Ishikawa (cell line): ENCODE data around the gene ADGRL3.

Source experiments
- CEBPB ChIP-seq: IDR thresholded peaks from 2 replicates; pipeline ENCODE4 v1.6.1; 2012
- CREB1 ChIP-seq: IDR thresholded peaks from 2 replicates; pipeline ENCODE4 v1.6.1; 2012; ENCODE audit warnings: low read depth
- EGR1 ChIP-seq: IDR thresholded peaks from 2 replicates; pipeline ENCODE4 v1.6.1; 2012
- EP300 ChIP-seq: IDR thresholded peaks from 2 replicates; pipeline ENCODE4 v1.6.1; 2012; ENCODE audit warnings: borderline replicate concordance
- FOXM1 ChIP-seq: IDR thresholded peaks from 2 replicates; pipeline ENCODE4 v1.6.1; 2012; ENCODE audit warnings: low read depth, borderline replicate concordance
- NFIC ChIP-seq: IDR thresholded peaks from 2 replicates; pipeline ENCODE4 v1.6.1; 2012
- RAD21 ChIP-seq: IDR thresholded peaks from 2 replicates; pipeline ENCODE4 v1.6.1; 2012; ENCODE audit warnings: low read depth
- TAF1 ChIP-seq: IDR thresholded peaks from 2 replicates; pipeline ENCODE4 v1.6.1; 2012; ENCODE audit warnings: low read depth, mild to moderate bottlenecking
- TCF12 ChIP-seq: IDR thresholded peaks from 2 replicates; pipeline ENCODE4 v1.6.1; 2012; ENCODE audit warnings: low read depth
- TEAD4 ChIP-seq: IDR thresholded peaks from 2 replicates; pipeline ENCODE4 v1.6.1; 2012
- YY1 ChIP-seq: IDR thresholded peaks from 2 replicates; pipeline ENCODE4 v1.6.1; 2012; ENCODE audit warnings: low read depth
- TF ChIP-seq, protein P1 (sequence below): IDR thresholded peaks from 2 replicates; pipeline ENCODE4 v1.6.1; 2012
- TF ChIP-seq, protein P2 (sequence below): IDR thresholded peaks from 2 replicates; pipeline ENCODE4 v1.6.1; 2012; ENCODE audit warnings: low read depth, mild to moderate bottlenecking

DNA sequence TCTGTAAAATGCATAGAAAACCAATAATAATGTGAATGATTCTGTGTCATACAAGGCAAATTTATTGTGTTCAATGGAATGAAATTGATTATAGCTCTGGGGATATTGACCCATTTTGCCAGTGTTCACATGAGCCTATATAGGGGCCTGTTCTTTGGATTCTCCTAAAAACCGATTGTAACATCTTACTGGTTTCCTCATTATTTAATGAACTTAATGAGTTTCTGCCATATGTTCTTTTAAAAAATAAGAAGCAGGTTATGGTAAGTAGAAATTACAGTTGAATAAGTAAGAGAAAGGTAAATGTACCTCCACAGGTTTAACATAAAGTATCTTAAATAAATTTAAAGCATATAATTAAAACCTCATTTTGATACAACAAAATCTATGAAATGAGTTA is 24.6 kb upstream of the ADGRL3 start:
- TF ChIP-seq YY1 (no peak), EGR1 (no peak), EP300 (no peak), NFIC (no peak), TEAD4 (no peak), TCF12 (no peak), CREB1 (no peak), RAD21 (no peak), CEBPB (no peak), FOXM1 (no peak), TAF1 (no peak)
- TF ChIP-seq, protein P1, sequence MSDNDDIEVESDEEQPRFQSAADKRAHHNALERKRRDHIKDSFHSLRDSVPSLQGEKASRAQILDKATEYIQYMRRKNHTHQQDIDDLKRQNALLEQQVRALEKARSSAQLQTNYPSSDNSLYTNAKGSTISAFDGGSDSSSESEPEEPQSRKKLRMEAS: no peak
- TF ChIP-seq, protein P2, sequence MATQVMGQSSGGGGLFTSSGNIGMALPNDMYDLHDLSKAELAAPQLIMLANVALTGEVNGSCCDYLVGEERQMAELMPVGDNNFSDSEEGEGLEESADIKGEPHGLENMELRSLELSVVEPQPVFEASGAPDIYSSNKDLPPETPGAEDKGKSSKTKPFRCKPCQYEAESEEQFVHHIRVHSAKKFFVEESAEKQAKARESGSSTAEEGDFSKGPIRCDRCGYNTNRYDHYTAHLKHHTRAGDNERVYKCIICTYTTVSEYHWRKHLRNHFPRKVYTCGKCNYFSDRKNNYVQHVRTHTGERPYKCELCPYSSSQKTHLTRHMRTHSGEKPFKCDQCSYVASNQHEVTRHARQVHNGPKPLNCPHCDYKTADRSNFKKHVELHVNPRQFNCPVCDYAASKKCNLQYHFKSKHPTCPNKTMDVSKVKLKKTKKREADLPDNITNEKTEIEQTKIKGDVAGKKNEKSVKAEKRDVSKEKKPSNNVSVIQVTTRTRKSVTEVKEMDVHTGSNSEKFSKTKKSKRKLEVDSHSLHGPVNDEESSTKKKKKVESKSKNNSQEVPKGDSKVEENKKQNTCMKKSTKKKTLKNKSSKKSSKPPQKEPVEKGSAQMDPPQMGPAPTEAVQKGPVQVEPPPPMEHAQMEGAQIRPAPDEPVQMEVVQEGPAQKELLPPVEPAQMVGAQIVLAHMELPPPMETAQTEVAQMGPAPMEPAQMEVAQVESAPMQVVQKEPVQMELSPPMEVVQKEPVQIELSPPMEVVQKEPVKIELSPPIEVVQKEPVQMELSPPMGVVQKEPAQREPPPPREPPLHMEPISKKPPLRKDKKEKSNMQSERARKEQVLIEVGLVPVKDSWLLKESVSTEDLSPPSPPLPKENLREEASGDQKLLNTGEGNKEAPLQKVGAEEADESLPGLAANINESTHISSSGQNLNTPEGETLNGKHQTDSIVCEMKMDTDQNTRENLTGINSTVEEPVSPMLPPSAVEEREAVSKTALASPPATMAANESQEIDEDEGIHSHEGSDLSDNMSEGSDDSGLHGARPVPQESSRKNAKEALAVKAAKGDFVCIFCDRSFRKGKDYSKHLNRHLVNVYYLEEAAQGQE: no peak
